GM18502 (cell line): ENCODE results near the gene PAPOLB.

Experiments used
- ATAC-seq: cut with Tn5 transposase; IDR thresholded peaks from one replicate; pipeline ENCODE4 v1.9.1; 2021; ENCODE audit warnings: mild to moderate bottlenecking; ENCODE audit not compliant: unreplicated experiment, poor library complexity

Gene PAPOLB

DNA sequence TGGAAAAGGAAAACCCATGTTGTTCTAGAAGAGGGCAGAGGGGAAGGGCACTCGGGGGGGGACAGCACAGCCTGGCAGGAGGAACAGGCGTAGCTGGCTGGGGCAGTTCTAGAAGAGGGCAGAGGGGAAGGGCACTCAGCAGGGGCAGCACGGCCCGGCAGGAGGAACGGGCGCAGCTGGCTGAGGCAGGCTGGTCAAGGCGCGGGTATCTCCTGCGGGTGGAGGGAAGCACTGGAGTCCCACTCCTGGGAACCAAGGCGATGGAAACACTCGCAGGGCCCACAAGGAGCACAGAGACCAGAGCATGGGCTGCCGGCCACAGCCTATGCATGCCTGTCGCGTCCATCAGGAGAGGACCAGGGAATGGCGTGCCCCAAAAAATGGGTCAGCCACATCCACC, 36.7 kb downstream of the PAPOLB start:
- no peak for ATAC-seq

DNA sequence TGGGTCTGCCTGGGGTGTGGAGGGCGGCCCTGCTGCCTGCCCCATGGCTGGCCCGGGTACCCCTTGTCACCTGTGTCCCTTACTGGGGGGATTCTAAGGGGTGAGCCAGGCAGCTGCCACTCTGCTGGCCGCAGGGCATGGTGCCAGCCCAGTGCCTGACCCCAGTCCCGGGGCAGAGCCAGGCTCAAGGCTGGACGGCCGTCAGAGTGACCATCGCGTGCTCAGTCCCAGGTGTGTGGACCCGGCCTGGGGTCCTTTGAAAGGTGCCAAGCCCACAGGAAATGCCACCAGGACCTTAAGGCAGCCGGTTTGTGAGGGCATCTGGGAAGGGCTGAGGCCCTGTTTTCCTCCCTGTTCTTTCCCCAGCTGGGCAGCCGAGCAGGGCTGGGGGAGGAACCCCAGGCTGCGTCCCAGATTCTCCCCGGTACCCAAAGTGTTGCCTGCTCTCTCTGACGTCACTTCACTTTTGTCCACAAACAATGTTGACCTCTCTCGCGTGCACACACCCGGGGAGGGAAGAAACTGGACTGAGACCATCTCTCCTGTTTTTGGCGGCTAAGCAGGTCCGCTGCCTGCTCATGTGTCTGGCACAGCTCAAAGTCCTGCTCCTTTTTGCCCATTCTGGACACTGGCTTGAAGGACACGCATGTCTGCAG, 37.6 kb downstream of the PAPOLB start:
- no peak for ATAC-seq

DNA sequence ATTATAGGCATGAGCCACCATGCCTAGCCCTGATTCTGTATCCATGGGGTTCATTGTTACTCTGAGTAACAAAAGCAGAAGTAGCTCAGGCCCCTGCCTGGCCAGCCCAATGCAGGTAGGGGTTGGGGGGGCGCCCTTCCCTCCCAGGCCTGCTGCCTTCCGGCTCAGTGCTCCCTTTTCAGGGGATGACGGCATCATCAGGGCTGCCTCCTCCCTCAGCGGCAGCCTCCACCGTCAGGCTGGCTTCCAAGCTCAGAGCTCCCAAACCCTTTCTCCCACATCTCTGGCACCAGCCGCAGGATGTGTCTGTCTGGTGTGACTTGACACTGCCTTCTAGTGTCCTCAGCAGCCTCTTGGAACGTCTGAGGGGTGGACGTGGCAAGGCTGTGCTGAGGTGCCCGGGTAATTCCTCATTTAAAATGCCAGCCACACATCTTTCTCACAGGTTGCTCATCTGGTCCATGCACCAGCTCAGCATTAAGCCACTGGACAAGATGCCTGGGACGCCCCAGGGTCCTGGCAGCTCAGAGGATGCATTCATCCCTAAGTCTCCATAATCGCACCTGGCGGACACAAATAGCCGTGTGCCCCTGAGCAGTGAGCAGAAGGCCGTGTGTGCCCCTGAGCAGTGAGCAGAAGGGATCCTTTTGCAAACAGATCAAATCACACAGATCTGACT, 38.2 kb downstream of the PAPOLB start:
- no peak for ATAC-seq

DNA sequence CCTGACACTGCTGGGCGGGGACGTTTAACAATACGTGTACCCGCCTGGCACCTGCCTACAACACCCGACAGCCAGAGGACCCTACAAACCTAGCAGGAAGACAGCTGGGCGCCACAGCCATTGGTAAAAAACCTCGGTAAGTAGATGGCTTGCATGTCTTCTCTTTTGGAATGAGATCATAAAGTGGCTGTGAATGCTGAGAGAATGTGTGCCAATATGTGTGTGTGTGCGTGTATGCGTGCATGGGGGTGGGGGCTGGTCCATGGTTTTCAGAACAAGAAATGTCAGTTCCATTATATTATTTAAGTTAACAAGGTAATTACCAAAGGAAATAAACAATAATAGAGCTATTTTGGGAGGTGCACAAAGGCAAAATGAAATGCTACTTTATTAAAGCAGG, 39.2 kb downstream of the PAPOLB start:
- ATAC-seq, result no peak

DNA sequence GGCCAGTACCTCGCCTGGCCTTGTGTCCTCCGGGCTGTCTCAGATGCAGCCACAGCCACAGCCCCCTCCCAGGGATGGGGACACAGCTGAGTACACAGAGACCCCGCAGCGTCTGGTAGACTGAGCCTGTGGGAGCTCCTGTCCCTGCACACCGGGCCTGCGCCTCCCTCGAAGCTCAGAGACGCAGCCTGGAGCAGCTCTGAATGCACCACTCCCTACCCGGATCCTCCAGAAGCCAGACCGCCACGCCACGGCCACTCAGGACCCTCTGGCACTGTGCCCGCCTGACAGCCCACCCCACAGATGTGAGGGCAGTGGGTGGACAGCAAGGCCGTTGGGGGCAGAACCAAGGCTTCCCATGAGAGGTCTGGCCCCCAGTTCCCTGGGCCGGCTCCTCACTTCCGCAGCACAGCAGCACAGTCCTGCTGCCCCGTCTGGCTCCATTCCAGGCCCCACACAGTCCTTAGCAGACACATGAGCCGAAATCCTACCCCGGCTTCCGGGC, 40.8 kb downstream of the PAPOLB start:
- ATAC-seq, result no peak

DNA sequence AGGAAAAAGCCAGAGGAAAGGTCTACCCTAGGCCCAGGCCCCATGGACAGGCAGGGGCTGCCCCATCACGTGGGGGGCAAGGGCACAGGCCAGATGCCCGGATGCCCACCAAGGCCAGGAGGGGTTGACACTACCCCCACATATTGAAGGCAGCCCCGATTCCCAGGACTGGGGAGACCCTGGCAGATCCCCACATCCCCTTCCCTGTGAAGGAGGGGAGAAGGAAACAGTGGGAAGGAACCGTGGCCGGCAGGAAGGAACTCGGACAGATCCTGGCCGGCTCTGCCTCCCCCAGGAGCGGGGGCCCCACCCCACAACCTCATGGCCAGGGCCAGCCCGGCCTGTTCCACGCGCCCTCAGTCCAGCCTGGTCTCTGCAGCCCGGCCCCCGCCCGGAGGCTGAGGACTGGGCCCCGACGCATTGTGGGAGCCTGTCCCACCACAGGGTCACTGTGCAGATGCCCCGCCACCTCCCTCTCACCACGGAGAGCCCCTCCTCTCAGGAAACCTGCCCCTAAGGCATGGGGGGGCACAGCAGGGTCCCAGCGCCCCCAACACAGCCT, 41.3 kb downstream of the PAPOLB start:
- ATAC-seq, result no peak

DNA sequence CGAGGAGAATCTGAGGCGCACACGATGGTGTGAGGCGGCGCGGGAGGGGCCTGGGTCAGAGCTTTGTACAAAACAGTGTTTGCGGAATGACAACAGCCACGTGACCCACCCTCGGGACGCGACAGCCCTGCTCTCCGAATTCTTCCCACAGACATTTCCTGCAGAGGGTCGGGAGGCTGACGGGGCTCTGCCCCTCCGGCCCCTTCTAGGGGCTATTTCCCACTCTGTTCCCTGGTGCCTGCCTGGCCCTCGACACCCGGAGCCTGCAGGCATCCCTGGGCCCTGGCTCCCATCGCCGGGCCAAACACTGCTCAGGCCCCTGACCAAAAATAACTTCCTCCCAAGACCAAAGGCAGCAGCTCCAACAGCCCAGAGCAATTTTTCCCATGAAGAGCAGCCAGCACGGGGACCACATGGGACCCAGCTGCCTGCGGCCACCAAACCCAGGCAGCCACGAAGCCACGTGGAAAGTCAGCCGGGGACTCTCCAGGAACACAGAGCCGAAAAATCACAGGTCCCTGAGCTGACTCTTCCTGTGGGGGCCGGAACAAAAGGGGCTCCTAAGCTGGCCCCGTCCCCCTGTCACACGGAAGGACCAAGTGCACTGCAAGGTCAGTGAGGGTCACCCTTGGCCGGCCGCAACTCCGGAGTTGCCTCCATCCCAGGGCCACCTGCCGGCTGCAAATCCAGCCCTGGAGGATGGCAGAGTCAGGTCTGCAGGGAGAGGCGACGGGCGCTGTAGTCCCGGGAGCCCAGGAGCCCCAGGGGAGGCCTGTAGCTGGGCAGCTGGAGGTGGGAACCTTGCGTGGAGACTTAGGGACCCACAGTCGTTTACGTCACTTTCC, 42.0 kb downstream of the PAPOLB start:
- no peak for ATAC-seq

DNA sequence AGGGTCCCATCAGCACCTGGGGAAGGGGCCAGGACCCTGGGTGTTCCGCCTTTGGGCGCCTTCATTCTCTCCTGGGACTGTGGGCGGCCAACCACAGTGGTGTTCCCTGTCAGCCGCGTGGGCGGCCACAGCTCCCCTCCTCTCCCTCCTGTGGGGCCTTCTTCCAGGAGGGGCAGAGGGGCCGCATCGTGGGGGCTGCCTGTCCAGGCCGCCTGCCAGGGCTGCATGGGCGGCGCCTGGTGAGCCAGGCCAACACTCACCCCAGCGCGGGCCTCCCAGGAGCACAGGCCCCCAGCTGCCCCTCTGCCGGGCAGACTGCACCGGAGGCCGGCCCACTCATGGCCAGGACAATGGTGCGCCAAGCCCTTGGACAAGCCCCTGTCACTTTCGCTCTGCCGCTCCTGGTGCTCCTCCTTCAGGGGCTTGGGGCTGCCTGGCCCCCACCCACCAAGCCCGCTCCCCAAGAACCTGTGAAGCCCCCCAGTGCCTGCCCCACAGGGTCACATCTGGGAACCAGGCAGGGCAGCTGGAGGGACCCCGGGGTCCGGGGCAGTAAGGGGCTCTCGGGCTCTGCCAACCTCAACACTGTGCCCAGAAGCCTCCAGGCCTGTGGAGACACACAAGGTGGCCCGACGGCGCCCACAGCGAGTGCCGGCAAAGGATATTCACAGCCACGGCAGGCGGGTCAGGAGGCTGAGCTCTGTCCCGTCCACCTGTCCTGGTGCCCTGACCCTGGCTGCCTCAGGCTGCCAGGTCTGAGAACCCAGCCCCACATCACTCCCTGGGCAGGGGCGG, 43.6 kb downstream of the PAPOLB start:
- ATAC-seq, result no peak

DNA sequence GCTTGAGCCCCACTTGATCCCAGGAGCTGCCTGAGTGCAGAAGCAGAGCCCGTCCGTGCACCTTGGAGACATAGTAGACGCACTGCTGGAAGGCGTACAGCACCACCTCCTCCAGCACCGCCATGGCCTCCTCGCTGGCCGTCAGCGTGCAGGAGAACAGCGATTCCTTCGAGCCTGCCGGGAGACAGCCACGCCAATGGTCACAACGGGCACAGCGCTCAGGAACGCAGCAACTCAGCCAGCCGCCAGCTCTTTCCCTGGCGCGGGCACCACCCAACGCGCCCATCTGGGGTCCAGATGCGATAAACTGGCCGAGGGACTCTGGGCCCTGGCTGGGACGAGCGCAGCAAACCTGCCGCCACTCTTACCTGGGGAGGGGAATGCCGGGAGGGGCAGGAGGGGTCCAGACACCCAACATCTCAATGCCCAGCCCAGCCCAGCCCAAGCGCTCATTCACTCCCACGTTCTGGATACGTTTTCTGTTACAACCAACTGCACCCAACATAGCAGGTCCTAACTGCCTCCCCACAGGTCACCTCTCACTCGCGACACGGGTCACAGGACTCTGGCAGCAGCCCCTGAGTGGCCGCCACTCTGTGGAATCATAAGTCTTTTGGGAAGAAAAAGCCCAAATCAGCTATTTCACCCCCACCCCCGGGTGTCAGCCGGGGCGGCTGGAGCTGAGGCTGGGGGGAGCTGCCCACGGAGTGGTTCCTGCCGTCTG, 44.5 kb downstream of the PAPOLB start:
- ATAC-seq, result no peak

DNA sequence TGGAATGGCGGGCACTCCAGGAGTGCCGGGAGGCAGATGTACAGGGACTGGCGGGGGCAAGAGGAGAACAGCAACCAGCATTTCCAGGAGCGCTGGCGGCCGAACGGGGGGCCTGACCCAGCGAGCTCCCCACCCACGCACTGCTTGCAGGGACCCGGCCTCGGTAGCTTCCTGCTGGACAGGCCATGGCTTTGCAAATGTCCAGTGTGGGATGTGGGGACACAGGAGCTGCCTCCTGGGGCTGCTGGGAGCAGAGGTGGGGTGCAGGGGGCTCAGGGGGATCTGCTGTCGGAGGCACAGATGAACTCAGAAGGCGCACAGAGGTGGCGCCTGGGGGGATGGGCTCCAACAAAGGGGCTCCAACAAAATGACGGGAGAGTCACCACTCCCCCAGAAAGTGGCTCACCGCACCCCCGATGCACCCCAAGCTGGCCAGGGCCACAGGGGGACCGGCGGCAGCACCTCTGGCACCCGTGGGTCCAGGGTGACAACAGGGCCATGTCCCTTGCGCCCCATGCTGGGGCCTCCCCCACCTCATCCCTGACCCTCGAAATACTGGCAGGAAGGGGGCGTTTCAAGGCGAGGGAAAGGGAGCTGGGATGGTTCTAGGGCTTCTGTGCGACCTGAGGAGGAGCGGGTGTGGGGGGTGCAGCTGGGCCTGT, 45.3 kb downstream of the PAPOLB start:
- no peak for ATAC-seq

DNA sequence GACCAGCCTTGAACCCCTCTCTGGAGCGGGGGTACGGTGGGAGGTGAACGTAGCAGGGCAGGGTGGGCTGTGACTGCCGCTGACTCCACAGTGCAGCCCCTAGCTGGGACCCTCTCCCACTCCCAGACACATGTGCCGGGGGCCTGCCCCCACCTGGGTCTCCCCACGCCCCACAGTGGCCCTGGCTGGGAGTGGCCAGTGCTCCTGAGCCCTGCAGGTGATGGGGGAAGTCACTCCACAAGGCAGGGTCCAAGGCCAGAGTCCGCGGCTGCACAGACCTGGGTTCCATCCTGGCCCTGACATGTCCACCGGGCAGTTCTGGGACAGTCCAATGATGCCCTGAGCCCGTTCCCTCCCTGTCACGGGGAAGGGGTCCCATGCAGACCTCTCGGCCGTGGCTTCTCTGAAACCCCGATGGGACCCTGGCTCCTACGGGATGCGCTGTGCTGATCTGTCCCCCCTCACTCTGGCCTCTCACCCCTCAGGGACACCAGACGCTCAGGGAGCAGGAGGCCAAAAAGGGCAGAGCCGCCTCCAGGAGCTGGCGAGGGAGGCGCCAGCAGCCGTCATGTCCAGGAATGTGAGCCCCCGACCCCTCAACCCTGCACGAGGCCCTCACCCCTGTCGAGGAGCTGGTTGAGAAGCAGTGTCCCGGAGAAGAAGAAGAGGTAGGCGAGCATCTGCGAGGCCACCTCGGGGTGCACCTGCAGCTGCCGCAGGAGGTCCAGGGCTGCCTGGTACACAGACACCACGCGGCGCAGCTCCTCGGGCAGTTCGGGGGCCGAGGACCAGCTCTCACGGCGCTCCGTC, 46.0 kb downstream of the PAPOLB start:
- no peak for ATAC-seq

DNA sequence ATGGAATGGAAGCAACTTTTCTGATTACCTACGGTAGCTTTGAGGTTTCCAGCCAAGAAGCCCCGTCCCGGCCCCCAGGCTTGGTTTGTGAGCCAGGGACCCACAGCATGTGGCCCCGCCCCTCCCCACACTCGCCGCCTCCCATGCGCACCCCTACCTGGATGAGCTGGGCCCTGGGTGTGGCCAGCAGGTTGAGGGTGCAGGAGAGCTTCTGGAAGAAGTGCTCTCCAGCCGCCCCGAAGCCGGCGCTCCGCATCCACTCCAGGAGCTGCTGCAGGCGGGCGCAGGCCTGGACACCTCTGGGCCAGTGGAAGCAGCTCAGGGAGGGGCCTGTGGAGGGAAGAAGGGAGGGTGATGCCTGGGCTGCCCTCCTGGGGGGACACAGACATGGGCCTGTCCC, 46.7 kb downstream of the PAPOLB start:
- no peak for ATAC-seq

DNA sequence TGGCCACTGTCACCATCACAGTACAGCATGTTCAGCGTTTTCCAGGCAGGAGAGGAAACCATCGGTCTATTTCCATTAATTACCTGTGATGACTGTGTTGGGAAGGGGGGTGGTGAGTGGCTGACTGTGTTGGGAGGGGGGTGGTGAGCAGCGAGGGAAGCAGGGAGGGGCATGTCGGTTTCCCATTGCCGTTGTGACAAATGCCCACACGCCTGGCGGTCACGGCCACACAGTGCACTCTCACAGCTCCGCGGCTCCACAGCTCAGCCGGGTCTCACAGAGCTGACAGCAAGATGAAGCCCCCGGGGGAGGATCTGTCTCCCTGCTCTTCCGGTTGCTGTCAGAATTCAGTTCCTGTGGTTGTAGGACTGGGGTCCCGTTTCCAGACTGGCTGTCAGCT, 47.4 kb downstream of the PAPOLB start:
- no peak for ATAC-seq

DNA sequence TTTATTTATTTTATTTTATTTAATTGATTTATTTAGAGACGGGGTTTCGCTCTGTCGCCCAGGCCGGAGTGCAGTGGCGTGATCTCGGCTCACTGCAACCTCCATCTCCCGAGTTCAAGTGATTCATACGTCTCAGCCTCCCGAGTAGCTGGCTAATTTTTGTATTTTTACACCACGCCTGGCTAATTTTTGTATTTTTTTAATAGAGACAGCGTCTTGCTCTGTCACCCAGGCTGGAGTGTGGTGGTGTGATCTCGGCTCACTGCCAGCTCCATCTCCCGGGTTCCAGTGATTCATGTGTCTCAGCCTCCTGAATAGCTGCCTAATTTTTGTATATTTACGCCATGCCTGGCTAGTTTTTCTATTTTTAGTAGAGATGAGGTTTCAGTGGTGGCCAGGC, 52.2 kb downstream of the PAPOLB start:
- no peak for ATAC-seq

DNA sequence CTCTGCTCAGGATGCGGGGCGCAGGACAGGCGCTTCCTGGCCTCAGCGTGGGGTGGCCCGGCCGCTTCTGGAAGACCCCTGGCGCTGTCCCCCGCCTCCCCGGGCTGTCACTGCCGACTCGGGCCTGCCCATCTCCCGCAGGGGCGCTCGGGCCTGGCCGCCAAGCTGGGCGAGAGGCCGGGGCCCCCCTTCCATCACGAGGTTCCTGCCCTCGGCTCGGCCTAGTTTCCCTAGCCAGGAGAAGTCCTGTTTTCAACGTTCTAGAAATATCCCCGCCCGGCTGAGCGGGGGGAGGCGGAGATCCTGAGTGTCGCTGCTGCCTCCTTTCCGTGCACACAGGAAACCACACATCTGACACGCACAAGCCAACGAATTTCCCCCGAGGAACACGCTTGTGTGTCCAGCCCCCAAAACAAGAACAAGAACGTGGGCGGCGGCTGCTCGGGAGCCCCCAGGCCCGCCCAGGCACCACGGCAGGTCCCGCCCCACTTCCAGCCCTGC, 52.7 kb downstream of the PAPOLB start:
- no peak for ATAC-seq

DNA sequence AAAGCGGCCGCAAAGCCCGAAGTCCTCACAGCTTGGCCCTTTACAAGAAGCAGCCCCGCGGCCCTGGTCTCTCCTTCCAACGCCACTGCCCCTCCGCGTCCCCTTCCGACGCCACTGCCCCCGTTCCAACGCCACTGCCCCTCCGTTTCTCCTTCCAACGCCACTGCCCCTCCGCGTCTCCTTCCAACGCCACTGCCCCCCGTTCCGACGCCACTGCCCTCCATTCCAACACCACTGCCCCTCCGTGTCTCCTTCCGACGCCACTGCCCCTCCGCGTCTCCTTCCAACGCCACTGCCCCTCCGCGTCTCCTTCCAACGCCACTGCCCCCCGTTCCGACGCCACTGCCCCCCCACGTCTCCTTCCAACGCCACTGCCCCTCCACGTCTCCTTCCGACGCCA, 53.3 kb downstream of the PAPOLB start:
- no peak for ATAC-seq

DNA sequence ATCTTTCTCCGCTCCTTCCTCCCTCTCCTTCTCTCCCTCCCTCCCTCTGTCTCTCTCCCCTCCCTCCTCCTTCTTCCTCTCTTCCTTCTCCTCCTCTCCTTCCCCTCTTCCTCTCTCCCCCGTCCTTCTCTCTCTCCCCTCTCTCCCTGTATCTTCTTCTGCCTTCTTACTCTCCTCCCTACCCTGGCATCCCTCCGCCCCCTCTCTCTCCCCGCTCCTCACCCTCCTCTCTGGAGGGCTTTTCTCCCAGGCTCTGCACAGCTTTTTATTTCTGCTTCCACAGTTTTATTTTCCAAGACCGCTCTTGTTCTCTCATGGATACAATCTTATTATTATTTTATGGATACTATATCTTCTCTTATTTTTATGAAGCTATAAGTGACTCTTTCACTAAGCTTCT, 53.8 kb downstream of the PAPOLB start:
- ATAC-seq, result no peak
